Activated CD4-positive, CD25-positive, alpha-beta regulatory T cell treated with anti-CD3 and anti-CD28 coated beads, Interleukin-2, amount 50 U/mL, for 24 hours (primary cell): ENCODE data around the gene MSI2.

ENCODE experiments used
- ATAC-seq, 2 donors: fragments of 150-1000 bp; cut with Tn5 transposase; one replicate each; pipeline ENCODE4 v1.10.0; 2021; ENCODE audit warnings: mild to moderate bottlenecking in 1 of 2, moderate library complexity in 1 of 2

The MSI2 gene

GRCh38 chr17:57466017-57466471 is 209.7 kb downstream of the MSI2 start:
- ATAC-seq: no peak

GRCh38 chr17:57466521-57466920 is 210.2 kb downstream of the MSI2 start:
- ATAC-seq: no peak

- no peak for ATAC-seq
Observed at GRCh38 chr17:57467226-57467625, 210.9 kb downstream of the MSI2 start.

GRCh38 chr17:57467801-57468200 is 211.5 kb downstream of the MSI2 start:
- no peak for ATAC-seq

- peak; percentile 66 to 80 for ATAC-seq
Observed at GRCh38 chr17:57468932-57469775, 212.8 kb downstream of the MSI2 start.

- no peak for ATAC-seq
Observed at GRCh38 chr17:57470906-57471305, 214.6 kb downstream of the MSI2 start.

GRCh38 chr17:57471868-57472368 is 215.6 kb downstream of the MSI2 start:
- ATAC-seq: no peak

- no peak for ATAC-seq
Observed at GRCh38 chr17:57475796-57476195, 219.5 kb downstream of the MSI2 start.

- no peak for ATAC-seq
Observed at GRCh38 chr17:57477522-57478362, 221.4 kb downstream of the MSI2 start.

GRCh38 chr17:57478478-57479250 is 222.3 kb downstream of the MSI2 start:
- no peak for ATAC-seq

- ATAC-seq: peak; percentile 22 to 27
Observed at GRCh38 chr17:57480438-57481196, 224.3 kb downstream of the MSI2 start.

GRCh38 chr17:57481910-57482391 is 225.6 kb downstream of the MSI2 start:
- no peak for ATAC-seq

- no peak for ATAC-seq
Observed at GRCh38 chr17:57482657-57483056, 226.3 kb downstream of the MSI2 start.

GRCh38 chr17:57484081-57484666 is 227.9 kb downstream of the MSI2 start:
- no peak for ATAC-seq

GRCh38 chr17:57484826-57485565 is 228.7 kb downstream of the MSI2 start:
- ATAC-seq: peak; percentile 26 to 55

- no peak for ATAC-seq
Observed at GRCh38 chr17:57485566-57485865, 229.2 kb downstream of the MSI2 start.

- peak; percentile 14 to 30 for ATAC-seq
Observed at GRCh38 chr17:57485916-57486881, 229.9 kb downstream of the MSI2 start.

- no peak for ATAC-seq
Observed at GRCh38 chr17:57486882-57487301, 230.6 kb downstream of the MSI2 start.

GRCh38 chr17:57487573-57487972 is 231.2 kb downstream of the MSI2 start:
- no peak for ATAC-seq
